NB4 (cell line): ENCODE data around the gene CDH7.

Source experiments
- CTCF ChIP-seq: IDR thresholded peaks from one replicate; pipeline ENCODE4 v1.5.1; 2012; ENCODE audit warnings: low read depth, low read length
- POLR2A ChIP-seq: IDR thresholded peaks from 2 replicates; pipeline ENCODE4 v1.6.1; 2011; ENCODE audit warnings: mild to moderate bottlenecking; ENCODE audit not compliant: insufficient read length; ENCODE audit errors: extremely low read depth
- TF ChIP-seq, protein P1 (sequence below): IDR thresholded peaks from 2 replicates; pipeline ENCODE4 v1.6.1; 2011; ENCODE audit warnings: low read depth, low read length

- TF ChIP-seq CTCF (no peak), POLR2A (no peak)
- TF ChIP-seq, protein P1, sequence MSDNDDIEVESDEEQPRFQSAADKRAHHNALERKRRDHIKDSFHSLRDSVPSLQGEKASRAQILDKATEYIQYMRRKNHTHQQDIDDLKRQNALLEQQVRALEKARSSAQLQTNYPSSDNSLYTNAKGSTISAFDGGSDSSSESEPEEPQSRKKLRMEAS = no peak
Observed at GRCh38 chr18:65835881-65836280, 85.1 kb downstream of the CDH7 start.
